Lung (tissue), 12 donors: ENCODE results near the gene MLLT1. TPM values are rescaled to one million over a fixed set of nuclear protein-coding genes. Genes with fewer than 3 reads are reported as not detected.

Experiments
- ATAC-seq: fragments of 200-7000 bp; cut with Tn5 transposase; one replicate; pipeline ENCODE4 v1.9.1; 2020; ENCODE audit warnings: moderate number of reproducible peaks; ENCODE audit not compliant: insufficient read depth, low FRiP score
- DNase-seq, 3 donors: peaks; one replicate each; pipeline ENCODE4 v3.0.0-alpha.2; 2013 to 2017
- H3K27ac ChIP-seq, 2 donors: one replicate each; pipeline ENCODE4 v1.5.1; 2013; ENCODE audit warnings: mild to moderate bottlenecking in 2 of 2, moderate library complexity in 2 of 2, control low read depth in 1 of 2, inconsistent platforms in 1 of 2, low read depth in 1 of 2, low read length in 1 of 2
- H3K27me3 ChIP-seq, 3 donors: one replicate each; pipeline ENCODE4 v1.5.1; 2013; ENCODE audit warnings: low read length in 2 of 3; ENCODE audit not compliant: control insufficient read depth in 3 of 3, insufficient read depth in 3 of 3
- H3K36me3 ChIP-seq, 4 donors: one replicate each; pipeline ENCODE4 v1.5.1; 2013; ENCODE audit warnings: low read length in 4 of 4, mild to moderate bottlenecking in 1 of 4, moderate library complexity in 1 of 4; ENCODE audit not compliant: control insufficient read depth in 4 of 4, insufficient read depth in 4 of 4
- H3K4me1 ChIP-seq, 5 donors: one replicate each; pipeline ENCODE4 v1.5.1; 2013; ENCODE audit warnings: low read length in 5 of 5, mild to moderate bottlenecking in 2 of 5, moderate library complexity in 1 of 5; ENCODE audit not compliant: control insufficient read depth in 5 of 5, insufficient read depth in 5 of 5
- H3K4me3 ChIP-seq: one replicate; pipeline ENCODE4 v1.5.1; 2013; ENCODE audit warnings: mild to moderate bottlenecking, control low read depth, moderate library complexity
- H3K9ac ChIP-seq, 2 donors: one replicate each; pipeline ENCODE4 v1.5.1; 2013; ENCODE audit warnings: low read length in 2 of 2, control low read depth in 1 of 2; ENCODE audit not compliant: insufficient read depth in 1 of 2
- H3K9me3 ChIP-seq, 4 donors: one replicate each; pipeline ENCODE4 v1.5.1; 2013; ENCODE audit warnings: low read length in 3 of 4, mild to moderate bottlenecking in 1 of 4, moderate library complexity in 1 of 4; ENCODE audit not compliant: control insufficient read depth in 4 of 4, insufficient read depth in 3 of 4
- CTCF ChIP-seq: IDR thresholded peaks from 2 replicates; pipeline ENCODE4 v1.5.1; 2012; ENCODE audit warnings: mild to moderate bottlenecking; ENCODE audit errors: control extremely low read depth, extremely low read depth
- WGBS, 2 donors: extraction: QIAGEN DNeasy Blood & Tissue Kit; methylation state at CpG; one replicate each; pipeline ENCODE4 v1.1.7; 2013; 5-methylcytosine and 5-hydroxymethylcytosine counted together
- polyA plus RNA-seq, 2 donors: library from polyadenylated mRNA; stranded (reverse); fragments of 200-250 nt; gene quantifications; one replicate each; pipeline ENCODE4 v1.2.1, GENCODE V29; 2013
- total RNA-seq, 2 donors: library from RNA; depleted of rRNA in 1 of 2; stranded (reverse); fragments of >200 nt in 1 of 2; gene quantifications; one replicate each; pipeline ENCODE4 v1.2.1, GENCODE V29; 2014 to 2021
- donor health status: control.
- donor health status: control.
- donor health status: Bipolar disorder and iron deficiency.
- donor health status: healthy.
- donor health status: DM: yes; HTN: yes; CAD: no.

MLLT1 gene
- total and polyA plus RNA-seq, 4 donors = 24.8 to 120 (median 36.2) TPM

- TF ChIP-seq CTCF = no peak
- no peak overlapping the region for H3K4me3 ChIP-seq
- ATAC-seq = no peak
- H3K27me3 ChIP-seq = no peaks in the 10 kb centered on the region
- H3K4me1 ChIP-seq = no peaks in the 10 kb centered on the region
- DNase-seq = no peak
- H3K27ac ChIP-seq = no peak overlapping the region
- 67 to 73% methylated on average over 5 of the region's 5 CpGs for WGBS, 2 donors
- peaks cover 0 to 6% (median 3%) of the 10 kb centered on the region in 4 donors for H3K9me3 ChIP-seq
- H3K9ac ChIP-seq = no peak overlapping the region
- H3K36me3 ChIP-seq = no peaks in the 10 kb centered on the region
These were observed 33.7 kb upstream of the MLLT1 start for GRCh38 chr19:6313398-6313969.

- WGBS, 2 donors = 71 to 74% methylated on average over 9 of the region's 9 CpGs
- Histone ChIP-seq H3K9ac (no peak overlapping the region), H3K36me3 (no peaks in the 10 kb centered on the region), H3K27ac (no peak overlapping the region), H3K27me3 (no peaks in the 10 kb centered on the region), H3K9me3 (peaks cover 0 to 6% (median 3%) of the 10 kb centered on the region in 4 donors), H3K4me1 (no peaks in the 10 kb centered on the region), H3K4me3 (no peak overlapping the region)
- ATAC-seq = no peak
- DNase-seq = peak in 2 of 3 donors; percentile 8 to 10
- no peak for TF ChIP-seq CTCF
These were observed 32.2 kb upstream of the MLLT1 start for GRCh38 chr19:6312018-6312417.

GRCh38 chr19:6298413-6298812, 18.6 kb upstream of the MLLT1 start:
- no peak for DNase-seq
- Histone ChIP-seq H3K27ac (no peak overlapping the region), H3K27me3 (no peaks in the 10 kb centered on the region), H3K4me1 (no peaks in the 10 kb centered on the region), H3K9ac (no peak overlapping the region), H3K36me3 (no peaks in the 10 kb centered on the region), H3K9me3 (peaks cover 0 to 1% (median under 1%) of the 10 kb centered on the region in 4 donors), H3K4me3 (no peak overlapping the region)
- no peak for TF ChIP-seq CTCF
- ATAC-seq = no peak
- 96 to 97% methylated on average over 5 of the region's 5 CpGs for WGBS, 2 donors

GRCh38 chr19:6297202-6297601, 17.4 kb upstream of the MLLT1 start:
- Histone ChIP-seq H3K4me3 (no peak overlapping the region), H3K9me3 (peaks cover 0 to 12% (median 6%) of the 10 kb centered on the region in 4 donors), H3K4me1 (no peaks in the 10 kb centered on the region), H3K27ac (no peak overlapping the region), H3K27me3 (no peaks in the 10 kb centered on the region), H3K36me3 (no peaks in the 10 kb centered on the region), H3K9ac (no peak overlapping the region)
- no peak for TF ChIP-seq CTCF
- DNase-seq = no peak
- WGBS, 2 donors = 62 to 80% methylated on average over 6 of the region's 6 CpGs
- no peak for ATAC-seq
